ENCODE data around the gene KCNAB2.

KCNAB2 gene

DNA sequence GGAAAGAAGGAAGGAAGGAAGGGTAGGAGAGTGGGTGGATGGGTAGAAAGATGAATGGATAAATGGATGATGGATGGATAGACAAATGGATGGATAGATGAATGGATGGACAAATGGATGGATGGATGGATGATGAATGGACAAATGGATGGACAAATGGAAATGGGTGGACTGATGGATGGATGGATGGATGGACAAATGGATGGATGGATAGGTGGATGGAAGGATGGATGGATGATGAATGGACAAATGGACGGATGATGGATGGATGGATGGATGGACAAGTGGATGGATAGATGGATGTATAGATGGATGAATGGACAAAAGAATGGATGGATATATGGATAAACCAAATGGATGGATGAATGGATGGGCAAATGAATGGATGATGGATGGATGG lies 103.9 kb downstream of the KCNAB2 start:
- no peak for DNase-seq (ENCODE audit: low read depth in 3 of 3)

DNA sequence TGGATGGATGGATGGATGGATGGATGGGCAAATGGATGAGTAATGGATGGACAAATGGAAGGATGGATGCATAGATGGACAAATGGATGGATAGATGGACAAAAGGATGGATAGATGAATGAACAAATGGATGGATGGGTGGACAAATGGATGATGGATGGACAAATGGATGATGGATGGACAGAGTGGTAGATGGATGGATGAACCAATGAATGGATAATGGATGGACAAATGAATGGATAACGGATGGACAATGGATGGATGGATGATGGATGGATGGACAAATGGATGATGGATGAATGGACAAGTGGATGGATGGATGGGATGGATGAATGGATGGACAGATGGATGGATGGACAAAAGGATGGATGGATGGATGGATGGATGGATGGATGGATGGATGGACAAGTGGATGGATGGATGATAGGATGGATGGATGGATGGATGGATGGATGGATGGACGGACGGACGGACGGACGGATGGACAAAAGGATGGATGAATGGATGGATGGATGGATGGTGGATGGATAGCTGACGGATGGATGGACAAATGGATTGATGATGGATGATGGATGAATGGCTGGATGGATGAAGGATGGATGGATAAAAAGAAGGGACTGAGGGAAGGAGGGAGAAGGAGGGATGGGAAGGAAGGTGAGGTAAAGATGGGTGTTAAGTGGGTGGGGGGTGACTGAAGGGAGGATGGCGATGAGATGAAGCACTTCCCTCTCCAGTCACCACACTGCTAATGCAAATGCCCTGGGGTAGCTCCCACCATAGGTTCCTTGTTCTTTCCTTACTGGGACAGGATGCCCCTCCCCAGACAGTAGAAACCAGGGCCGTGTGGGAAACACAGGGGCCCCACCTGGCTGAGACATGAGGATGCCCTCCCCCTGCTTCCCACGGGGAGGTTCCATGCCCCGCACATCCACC lies 104.6 kb downstream of the KCNAB2 start:
- DNase-seq (ENCODE audit: low read depth in 3 of 3), result no peak

Measured in stimulated activated CD4-positive, alpha-beta T cell treated with anti-CD3 and anti-CD28 coated beads, TNF-alpha, amount 100 ng/mL, for 4 hours (primary cell).